GM12878 (cell line): ENCODE data around the gene NTN3. TPM values are rescaled to one million over a fixed set of nuclear protein-coding genes. Genes with fewer than 3 reads are reported as not detected.

Experiments
- NR2C2 ChIP-seq: IDR thresholded peaks from 2 replicates; pipeline ENCODE4 v1.6.1; 2011; ENCODE audit warnings: borderline replicate concordance, low read depth; ENCODE audit not compliant: control insufficient read depth, insufficient read length
- PML ChIP-seq: IDR thresholded peaks from 2 replicates; pipeline ENCODE4 v1.6.1; 2012; ENCODE audit warnings: low read length, inconsistent platforms
- polyA plus RNA-seq, 11 experiments: library from polyadenylated mRNA; depleted of rRNA in 4 of 11; unstranded in 6 of 11; stranded (reverse) in 5 of 11; fragments of >200 nt; fragmentation: Nextera tagmentation in 4 of 11; fragmentation: Illumina TruSeq in 1 of 11; extraction: Ambion mirVana in 4 of 11; extraction: Trizol in 1 of 11; gene quantifications; 1 replicate in 1 of 11; 2 replicates in 10 of 11; pipeline versions ENCODE4 v1.2.1 to v1.2.3, GENCODE V29; 2011 to 2016; ENCODE audit warnings: inconsistent platforms in 2 of 11, missing spikeins in 2 of 11, low read depth in 1 of 11
- total RNA-seq, 4 experiments: library from RNA; depleted of rRNA in 3 of 4; stranded (reverse); fragments of >200 nt in 3 of 4; fragmentation: Illumina TruSeq in 1 of 4; extraction: Trizol in 1 of 4; gene quantifications; 2 replicates each; pipeline versions ENCODE4 v1.2.1 to v1.2.3, GENCODE V29; 2013 to 2021
- TF ChIP-seq, protein P1 (sequence below): IDR thresholded peaks from 2 replicates; pipeline ENCODE4 v1.6.1; 2012; ENCODE audit warnings: improper control_type of control experiment, low read depth, low read length; ENCODE audit not compliant: insufficient replicate concordance

The NTN3 gene
- total and polyA plus RNA-seq, 10 of the 15 experiments (the other 5 are each of a cell fraction or from before 2014, with no cell fraction given): 0.04 TPM; not detected in 9

DNA sequence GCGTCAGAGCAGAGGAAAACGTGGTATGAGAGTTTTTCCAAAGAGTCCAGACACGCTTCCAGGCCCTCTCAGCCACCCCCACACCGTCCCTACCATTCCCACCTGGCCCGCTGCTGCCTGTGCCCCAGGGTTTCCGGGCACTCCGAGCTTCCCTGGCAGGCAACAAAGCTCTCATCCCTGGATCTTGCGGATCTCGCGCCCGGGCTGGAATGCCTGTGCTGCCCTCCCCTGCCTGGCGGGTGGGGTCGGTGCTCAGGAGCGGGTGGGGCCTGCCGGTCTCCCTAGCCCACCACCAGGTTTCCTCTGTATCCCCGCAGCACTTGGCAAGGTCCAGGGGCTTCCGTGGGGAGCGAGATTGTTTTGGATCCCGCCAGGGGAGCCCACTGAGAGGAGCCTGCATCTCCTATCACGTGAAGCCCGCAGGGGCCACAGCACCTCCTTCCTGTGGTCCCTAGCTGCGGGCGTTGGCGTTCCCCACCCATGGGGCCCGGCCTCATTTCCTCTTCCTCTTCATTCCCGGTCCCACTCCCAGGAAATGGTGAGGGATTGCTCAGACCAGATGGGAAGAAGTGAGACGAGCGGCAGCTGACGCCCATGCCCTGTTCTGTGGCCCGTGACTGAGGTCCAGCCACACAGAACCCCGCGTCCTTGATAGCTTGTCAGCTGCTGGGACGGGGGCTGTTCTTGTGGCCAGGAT, 14.9 kb downstream of the NTN3 start (continued):
- TF ChIP-seq, protein P1, sequence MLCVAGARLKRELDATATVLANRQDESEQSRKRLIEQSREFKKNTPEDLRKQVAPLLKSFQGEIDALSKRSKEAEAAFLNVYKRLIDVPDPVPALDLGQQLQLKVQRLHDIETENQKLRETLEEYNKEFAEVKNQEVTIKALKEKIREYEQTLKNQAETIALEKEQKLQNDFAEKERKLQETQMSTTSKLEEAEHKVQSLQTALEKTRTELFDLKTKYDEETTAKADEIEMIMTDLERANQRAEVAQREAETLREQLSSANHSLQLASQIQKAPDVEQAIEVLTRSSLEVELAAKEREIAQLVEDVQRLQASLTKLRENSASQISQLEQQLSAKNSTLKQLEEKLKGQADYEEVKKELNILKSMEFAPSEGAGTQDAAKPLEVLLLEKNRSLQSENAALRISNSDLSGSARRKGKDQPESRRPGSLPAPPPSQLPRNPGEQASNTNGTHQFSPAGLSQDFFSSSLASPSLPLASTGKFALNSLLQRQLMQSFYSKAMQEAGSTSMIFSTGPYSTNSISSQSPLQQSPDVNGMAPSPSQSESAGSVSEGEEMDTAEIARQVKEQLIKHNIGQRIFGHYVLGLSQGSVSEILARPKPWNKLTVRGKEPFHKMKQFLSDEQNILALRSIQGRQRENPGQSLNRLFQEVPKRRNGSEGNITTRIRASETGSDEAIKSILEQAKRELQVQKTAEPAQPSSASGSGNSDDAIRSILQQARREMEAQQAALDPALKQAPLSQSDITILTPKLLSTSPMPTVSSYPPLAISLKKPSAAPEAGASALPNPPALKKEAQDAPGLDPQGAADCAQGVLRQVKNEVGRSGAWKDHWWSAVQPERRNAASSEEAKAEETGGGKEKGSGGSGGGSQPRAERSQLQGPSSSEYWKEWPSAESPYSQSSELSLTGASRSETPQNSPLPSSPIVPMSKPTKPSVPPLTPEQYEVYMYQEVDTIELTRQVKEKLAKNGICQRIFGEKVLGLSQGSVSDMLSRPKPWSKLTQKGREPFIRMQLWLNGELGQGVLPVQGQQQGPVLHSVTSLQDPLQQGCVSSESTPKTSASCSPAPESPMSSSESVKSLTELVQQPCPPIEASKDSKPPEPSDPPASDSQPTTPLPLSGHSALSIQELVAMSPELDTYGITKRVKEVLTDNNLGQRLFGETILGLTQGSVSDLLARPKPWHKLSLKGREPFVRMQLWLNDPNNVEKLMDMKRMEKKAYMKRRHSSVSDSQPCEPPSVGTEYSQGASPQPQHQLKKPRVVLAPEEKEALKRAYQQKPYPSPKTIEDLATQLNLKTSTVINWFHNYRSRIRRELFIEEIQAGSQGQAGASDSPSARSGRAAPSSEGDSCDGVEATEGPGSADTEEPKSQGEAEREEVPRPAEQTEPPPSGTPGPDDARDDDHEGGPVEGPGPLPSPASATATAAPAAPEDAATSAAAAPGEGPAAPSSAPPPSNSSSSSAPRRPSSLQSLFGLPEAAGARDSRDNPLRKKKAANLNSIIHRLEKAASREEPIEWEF: no peak
- TF ChIP-seq NR2C2 (no peak), PML (no peak)
